GM20000 (cell line): Measurements from ENCODE around the gene RAB3IP.

Experiments
- DNase-seq: peaks from one replicate; pipeline ENCODE4 v3.0.0; 2012; ENCODE audit warnings: low spot score
- TF ChIP-seq, protein P1 (sequence below): IDR thresholded peaks from 2 replicates; pipeline ENCODE4 v1.5.1; 2012; ENCODE audit warnings: mild to moderate bottlenecking, control low read depth; ENCODE audit errors: extremely low read depth, missing control alignments

Gene RAB3IP

DNA sequence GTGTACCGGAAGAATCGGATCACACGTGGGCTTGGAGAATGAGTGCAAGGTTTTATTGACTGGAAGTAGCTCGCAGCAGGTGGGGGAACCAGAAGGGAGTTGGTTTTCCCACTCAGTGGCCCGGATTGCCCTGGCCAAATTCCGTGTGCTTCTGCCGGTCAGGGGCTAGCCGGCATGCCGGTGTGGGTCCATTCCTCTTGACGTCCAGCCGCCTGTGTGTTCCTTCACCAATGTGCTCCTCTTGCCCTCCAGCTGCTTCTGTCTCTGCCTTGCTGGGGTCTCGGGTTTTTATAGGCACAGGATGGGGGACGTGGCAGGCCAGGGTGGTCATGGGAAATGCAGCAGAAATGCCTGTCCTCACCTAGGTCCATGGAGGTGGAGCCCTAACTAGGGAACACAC, 97.4 kb downstream of the RAB3IP start:
- TF ChIP-seq, protein P1, sequence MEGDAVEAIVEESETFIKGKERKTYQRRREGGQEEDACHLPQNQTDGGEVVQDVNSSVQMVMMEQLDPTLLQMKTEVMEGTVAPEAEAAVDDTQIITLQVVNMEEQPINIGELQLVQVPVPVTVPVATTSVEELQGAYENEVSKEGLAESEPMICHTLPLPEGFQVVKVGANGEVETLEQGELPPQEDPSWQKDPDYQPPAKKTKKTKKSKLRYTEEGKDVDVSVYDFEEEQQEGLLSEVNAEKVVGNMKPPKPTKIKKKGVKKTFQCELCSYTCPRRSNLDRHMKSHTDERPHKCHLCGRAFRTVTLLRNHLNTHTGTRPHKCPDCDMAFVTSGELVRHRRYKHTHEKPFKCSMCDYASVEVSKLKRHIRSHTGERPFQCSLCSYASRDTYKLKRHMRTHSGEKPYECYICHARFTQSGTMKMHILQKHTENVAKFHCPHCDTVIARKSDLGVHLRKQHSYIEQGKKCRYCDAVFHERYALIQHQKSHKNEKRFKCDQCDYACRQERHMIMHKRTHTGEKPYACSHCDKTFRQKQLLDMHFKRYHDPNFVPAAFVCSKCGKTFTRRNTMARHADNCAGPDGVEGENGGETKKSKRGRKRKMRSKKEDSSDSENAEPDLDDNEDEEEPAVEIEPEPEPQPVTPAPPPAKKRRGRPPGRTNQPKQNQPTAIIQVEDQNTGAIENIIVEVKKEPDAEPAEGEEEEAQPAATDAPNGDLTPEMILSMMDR: no peak
- no peak for DNase-seq

DNA sequence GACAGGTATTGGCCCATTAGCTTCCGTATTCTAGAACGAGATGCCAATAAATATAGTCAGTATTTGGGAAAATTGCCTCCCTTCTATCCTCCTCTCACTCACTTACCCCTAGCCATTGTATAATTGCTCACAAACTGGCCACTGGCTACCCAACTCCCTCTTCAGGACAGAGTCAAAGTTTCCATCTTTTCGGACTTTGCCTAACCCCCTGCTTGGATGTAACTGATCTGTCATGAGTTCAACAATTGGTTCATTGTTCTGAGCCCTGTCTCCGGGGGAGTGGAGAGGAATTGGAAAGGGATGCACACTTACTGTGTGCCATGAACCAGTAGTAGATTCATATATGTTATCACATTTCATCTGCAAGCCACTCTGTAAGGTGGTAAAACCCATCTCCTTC, 98.5 kb downstream of the RAB3IP start:
- no peak for DNase-seq
- TF ChIP-seq, protein P1: no peak

GRCh38 chr12:69837657-69838415, 99.2 kb downstream of the RAB3IP start:
- TF ChIP-seq, protein P1: no peak
- no peak for DNase-seq

- no peak for DNase-seq
- TF ChIP-seq, protein P1: no peak
Observed at GRCh38 chr12:69840727-69841126, 102.1 kb downstream of the RAB3IP start.

GRCh38 chr12:69843608-69844007, 104.9 kb downstream of the RAB3IP start:
- DNase-seq: no peak
- TF ChIP-seq, protein P1: no peak

GRCh38 chr12:69844416-69844815, 105.8 kb downstream of the RAB3IP start:
- DNase-seq: no peak
- TF ChIP-seq, protein P1: no peak

- TF ChIP-seq, protein P1: no peak
- no peak for DNase-seq
Observed at GRCh38 chr12:69844836-69845235, 106.2 kb downstream of the RAB3IP start.
